ENCODE results near the gene MATCAP1.

MATCAP1 gene

DNA sequence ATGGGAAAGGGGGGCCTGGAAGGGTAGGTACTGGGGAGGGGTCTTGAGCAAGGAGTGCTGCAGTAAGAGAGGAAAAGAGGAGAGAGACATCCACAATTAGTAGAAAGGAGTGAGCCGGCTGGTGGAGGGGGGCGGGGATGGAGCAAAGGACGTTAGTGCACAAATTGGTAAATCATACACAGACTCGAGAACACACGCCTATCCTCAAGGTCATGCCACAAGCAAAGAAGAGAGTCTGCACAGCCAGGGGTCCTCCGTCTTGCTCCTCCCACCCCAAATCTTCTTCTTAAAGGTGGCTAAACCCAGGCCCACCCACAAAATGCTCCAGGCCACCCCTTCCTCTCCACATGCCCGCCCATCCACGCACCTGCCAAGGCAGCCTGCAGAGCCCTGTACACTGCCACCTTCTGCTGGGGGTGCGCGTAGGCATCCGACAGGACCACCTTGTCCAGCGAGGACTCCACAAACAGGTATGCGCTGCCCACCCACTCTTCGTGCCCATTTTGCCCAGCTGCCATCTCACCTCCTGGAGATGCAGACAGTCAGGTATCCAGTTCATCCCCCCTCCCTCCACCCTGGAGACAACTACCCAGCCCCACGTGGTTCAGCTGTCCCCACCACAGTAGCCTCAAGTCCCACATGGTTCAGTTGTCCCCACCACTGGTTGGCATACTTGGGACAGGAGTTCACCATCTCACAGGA is 27.5 kb downstream of the MATCAP1 start:
- no peak for DNase-seq (ENCODE audit: low read depth)

GRCh38 chr16:67155295-67156142 is 28.2 kb downstream of the MATCAP1 start:
- no peak for DNase-seq (ENCODE audit: low read depth)

DNA sequence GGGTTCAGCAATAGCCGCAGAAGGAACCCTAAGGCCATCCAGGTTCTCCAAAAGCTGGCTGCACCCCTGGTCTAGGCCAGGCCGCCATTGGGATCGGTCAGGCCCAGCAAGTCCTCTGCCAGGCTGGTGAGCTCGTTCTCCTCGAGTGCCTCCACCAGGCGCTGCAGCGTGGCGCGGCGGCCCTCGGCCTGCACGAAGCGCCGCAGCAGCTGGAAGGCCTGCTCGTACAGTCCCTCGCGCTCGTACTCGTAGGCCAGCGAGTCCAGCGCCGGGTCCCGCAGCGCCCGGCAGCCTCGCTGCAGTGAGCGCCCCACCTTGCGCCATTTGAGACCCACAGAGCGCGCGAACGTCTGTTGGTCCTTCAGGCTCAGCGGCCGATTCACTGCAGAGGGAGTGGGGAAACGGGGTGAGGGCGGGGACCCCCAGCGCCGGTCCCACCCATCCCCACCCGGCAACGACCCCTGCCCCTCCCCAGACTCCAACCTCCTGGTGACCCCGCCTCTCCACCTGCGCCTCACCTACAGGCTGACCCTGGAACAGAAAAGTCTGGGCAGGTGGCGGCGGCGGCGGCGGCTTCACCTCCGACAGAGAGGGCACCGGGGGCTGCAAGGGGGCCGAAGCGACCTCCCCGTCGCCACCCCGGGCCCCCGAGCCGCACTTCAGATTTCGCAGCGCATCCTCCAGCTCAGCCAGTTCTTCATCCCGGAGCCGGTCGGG is 29.0 kb downstream of the MATCAP1 start:
- DNase-seq (ENCODE audit: low read depth), result no peak

DNA sequence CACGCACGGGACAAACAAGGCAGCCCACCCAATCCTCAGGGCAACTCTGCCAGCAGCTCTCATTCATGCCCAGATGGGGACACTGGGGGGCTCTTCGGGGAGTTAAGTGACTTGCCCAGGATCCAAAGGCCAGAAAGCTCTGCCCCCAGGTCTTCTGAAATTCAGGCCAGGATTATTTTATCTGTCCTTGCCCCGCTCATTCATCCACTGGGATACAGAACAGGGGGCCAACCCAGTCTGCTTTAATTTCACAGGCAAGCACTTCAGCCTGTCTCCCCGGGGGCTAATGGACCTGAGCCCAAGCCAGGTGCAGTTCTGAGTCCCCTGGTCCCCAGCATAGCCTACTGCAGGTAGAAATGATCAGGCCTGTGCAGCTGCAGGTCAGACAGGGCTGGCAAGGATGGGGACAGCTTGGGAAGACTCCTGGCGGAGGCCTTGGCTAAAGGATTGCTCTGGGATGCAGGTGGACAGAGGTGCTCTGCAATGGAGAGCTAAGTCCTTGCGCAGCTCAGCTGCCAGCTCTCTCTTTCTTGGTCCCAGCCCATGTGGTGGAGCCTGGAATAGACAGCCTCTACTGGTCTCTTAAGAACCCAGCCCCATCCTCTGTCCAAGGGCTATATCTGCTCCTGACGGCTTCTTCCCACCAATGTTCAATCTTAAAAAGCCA is 32.2 kb downstream of the MATCAP1 start:
- no peak for DNase-seq (ENCODE audit: low read depth)

- DNase-seq (ENCODE audit: low read depth), result peak; percentile 58
Observed at GRCh38 chr16:67150833-67151396, 32.8 kb downstream of the MATCAP1 start, which contains the start of gene B3GNT9. TSS of gene B3GNT9 (minus strand) at chr16:67150998. CDS start at chr16:67150485, 513 bp downstream.

GRCh38 chr16:67150047-67150832 is 33.5 kb downstream of the MATCAP1 start:
- no peak for DNase-seq (ENCODE audit: low read depth)

- DNase-seq (ENCODE audit: low read depth), result no peak
Observed at GRCh38 chr16:67149276-67150046, 34.3 kb downstream of the MATCAP1 start.

GRCh38 chr16:67148656-67149275 is 35.0 kb downstream of the MATCAP1 start:
- no peak for DNase-seq (ENCODE audit: low read depth)

- no peak for DNase-seq (ENCODE audit: low read depth)
Observed at GRCh38 chr16:67148221-67148620, 35.5 kb downstream of the MATCAP1 start.

DNA sequence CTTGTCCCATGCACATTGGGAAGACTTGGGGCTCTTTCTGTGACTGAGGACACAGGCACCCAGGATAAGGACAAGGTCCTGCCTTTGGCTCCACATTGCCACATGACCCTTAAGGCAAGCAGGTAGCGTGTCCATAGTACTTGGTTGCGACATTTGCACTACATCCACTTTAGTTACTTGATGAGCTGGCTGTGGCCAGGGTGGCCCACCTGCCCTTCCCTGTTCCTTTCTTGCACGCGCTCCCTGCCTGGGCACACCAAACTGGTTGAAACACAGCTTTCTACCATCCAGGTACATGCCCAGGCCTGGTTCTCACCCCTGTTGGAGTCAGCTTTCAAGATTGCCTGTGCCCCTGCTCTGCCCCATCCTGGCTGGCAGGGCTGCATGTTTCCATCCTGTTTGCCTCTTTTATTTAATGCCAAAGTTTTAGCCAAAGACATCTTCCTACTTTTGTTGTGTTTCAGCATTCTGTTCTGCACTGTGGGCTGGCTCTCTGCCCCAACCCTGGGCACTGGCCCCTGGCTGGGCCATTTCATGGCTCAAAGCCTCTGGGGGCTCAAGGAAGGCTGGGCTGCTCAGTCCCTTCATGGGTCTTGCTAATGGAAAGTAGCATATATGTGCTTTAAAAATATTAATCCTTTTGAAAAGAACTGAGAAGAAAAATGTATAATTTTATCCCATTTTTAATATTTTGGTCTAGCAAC is 36.2 kb downstream of the MATCAP1 start:
- DNase-seq (ENCODE audit: low read depth), result no peak

DNA sequence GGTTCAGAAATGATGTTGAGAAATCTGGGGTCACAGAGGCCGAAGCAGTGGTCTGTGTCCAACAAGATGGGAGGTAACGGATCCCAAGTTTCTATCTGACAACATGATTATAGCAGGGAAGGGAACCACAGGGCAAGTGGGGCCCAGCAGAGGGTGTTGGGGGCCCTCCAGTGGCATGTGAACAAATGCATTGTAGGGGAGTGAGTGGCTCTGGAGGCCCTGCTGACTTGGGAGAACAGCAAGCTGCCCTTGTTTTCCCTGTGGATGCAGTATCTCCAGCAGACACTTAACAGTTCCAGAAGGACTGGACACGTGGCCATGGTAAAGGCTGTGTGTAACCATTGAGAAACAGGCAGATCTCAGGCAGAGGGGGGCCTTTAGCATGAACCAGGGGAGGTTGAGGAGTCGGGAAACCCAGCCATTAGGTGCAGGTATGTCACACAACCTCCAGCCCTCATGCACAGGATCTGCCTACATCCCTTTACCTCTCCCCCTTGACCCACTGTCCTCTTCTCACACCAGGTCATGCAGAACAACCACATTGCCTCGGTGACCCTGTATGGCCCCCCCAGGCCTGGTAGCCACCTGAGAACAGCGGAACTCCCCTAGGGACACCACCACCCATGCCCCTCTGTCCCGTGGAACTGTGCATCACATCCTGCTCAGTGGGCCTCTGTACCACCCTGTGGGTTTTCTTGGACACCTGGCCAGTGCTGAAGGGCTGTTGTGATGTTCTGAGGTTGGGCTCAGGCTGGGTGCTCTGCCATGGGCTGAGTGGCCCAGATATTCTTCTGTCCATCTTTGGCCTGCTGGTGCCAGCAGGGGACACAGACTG is 37.0 kb downstream of the MATCAP1 start:
- no peak for DNase-seq (ENCODE audit: low read depth)

DNA sequence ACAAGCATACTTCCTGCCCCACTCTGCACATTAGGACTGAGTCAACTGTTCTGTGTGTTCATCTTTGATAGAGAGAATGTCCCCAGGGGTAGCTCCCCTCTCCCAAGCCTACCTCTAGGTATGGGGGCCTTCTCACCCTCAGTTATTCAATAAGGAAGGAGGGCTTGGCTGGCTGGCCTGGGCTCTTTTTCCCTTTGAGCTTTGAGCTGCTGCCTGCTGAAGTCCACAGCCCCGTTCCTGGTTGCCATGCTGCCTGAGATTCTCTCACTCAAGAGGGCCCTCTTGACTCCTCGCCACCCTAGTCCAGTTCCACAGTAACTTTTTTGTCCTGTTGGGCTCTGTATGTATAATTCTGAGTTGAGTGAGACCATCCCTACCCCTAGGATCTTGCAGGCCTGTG is 38.0 kb downstream of the MATCAP1 start:
- DNase-seq (ENCODE audit: low read depth), result no peak

DNA sequence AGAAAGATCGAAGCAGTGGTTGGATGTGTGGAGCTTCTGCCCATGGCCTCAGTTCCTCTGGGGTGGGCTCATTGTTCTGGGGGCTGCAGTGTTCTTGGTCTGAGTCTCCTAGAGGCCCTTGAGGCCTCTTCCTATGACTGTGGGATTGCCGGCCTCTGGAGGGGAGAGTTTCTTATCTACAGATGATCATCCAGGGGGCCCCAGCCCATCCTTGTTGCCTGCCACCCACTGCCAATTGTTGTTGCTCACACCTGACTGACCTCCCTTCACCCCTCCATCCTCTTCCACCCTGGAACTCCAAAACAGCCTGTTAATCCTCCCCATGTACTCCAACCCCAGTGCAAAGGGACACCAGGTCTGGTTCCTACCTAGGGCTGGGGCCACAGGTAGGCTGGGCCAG is 38.8 kb downstream of the MATCAP1 start:
- no peak for DNase-seq (ENCODE audit: low read depth)

DNA sequence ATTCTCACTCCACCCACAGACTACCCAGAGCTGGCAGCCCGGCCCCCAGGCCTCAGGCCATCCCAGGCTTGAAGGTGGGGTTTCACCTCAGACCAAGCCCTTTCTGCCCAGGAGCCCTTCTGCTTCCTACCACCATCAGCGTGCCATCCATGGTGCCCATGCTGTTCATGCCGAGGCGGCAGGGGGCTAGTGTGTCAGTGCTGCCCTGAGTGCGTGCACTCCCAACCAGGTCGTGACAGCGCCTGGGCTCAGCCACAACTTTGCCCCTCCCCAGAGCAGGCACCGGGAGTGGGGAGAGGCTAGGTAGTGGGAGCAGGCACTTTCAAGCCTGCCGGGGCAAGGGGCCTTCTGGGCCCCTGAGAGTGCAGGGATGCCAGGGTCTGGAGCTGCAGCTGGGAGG is 41.4 kb downstream of the MATCAP1 start:
- no peak for DNase-seq (ENCODE audit: low read depth)

GRCh38 chr16:67141391-67141790 is 42.4 kb downstream of the MATCAP1 start:
- DNase-seq (ENCODE audit: low read depth), result no peak

DNA sequence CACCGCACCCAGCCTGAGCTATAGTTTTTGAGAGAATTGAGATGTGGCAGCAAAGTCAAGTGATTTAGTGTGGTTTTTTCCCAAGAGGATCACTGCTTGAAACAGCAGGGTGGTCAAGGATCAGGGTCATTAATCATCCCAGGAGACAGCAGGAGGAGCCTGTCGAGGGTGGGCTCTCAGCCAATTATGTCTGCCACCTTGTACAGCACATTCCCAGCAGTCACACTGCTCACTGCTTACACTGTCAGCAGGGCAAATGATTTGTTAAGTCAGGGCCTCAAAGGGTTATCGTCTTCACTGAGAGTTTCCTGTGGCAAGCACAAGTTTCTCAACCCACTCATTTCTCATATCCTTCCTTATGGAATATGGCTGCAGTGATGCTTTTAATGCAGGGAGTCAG is 46.2 kb downstream of the MATCAP1 start:
- DNase-seq (ENCODE audit: low read depth), result no peak

- DNase-seq (ENCODE audit: low read depth), result no peak
Observed at GRCh38 chr16:67129422-67129821, 54.3 kb downstream of the MATCAP1 start.

DNA sequence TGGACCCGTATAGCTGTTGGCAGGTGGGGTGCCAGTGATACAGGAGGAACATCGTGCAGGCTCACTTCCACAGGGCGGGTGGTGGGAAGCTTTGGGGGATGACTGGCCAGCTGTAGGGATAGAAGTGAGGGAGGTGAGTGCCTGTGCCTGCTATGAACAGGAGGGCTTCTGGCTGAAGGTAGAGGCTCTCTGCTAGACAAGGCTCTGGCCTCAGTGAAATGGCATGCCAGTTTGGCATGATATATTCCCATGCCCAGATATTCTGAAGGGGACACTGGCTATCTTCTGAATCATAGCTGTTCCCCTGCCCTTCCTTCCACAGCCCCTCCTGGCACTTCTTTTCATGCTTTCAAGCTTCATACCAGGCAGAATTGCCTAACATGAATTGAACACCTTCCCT is 54.9 kb downstream of the MATCAP1 start:
- DNase-seq (ENCODE audit: low read depth), result no peak
